K562 (cell line): Measurements from ENCODE around the gene RNASE8. TPM values are rescaled to one million over a fixed set of nuclear protein-coding genes. Genes with fewer than 3 reads are reported as not detected.

Experiments used
- CBX1 ChIP-seq: sonication (generic); IDR thresholded peaks from 2 replicates; pipeline ENCODE4 v1.6.1; 2016; ENCODE audit warnings: antibody characterized with exemption, low read depth, mild to moderate bottlenecking
- HDAC2 ChIP-seq: fragments of 450-650 bp; IDR thresholded peaks from 2 replicates; pipeline ENCODE4 v1.6.1; 2016; ENCODE audit warnings: mild to moderate bottlenecking
- HMG20B ChIP-seq: fragments of 250-450 bp; sonication (Bioruptor Pico); IDR thresholded peaks from 2 replicates; pipeline ENCODE4 v1.5.0; 2021; ENCODE audit warnings: mild to moderate bottlenecking
- JUND ChIP-seq, 2 experiments: IDR thresholded peaks; 2 replicates in 1 of 2; 3 replicates in 1 of 2; pipeline ENCODE4 v1.6.1; 2011; ENCODE audit warnings: borderline replicate concordance in 2 of 2, low read depth in 2 of 2, low read length in 2 of 2, improper control_type of control experiment in 1 of 2, missing biosample characterization in 1 of 2, missing genetic modification characterization in 1 of 2, missing genetic modification reagents in 1 of 2
- KDM4B ChIP-seq, 2 experiments: fragments of 450-650 bp in 1 of 2; sonication (generic) in 1 of 2; IDR thresholded peaks; 2 replicates each; pipeline ENCODE4 v1.6.1; 2016 to 2017; ENCODE audit warnings: borderline replicate concordance in 2 of 2, antibody characterized with exemption in 1 of 2, low read depth in 1 of 2, mild to moderate bottlenecking in 1 of 2
- KLF13 ChIP-seq: fragments of 450-650 bp; IDR thresholded peaks from 2 replicates; pipeline ENCODE4 v1.6.1; 2016; ENCODE audit warnings: missing genetic modification characterization, low read depth, mild to moderate bottlenecking, missing compliant biosample characterization, moderate library complexity, borderline replicate concordance
- LARP7 ChIP-seq: fragments of 450-650 bp; IDR thresholded peaks from 2 replicates; pipeline ENCODE4 v1.6.1; 2016
- MCM3 ChIP-seq: fragments of 450-650 bp; IDR thresholded peaks from 2 replicates; pipeline ENCODE4 v1.6.1; 2016
- POLR3A ChIP-seq: IDR thresholded peaks from 2 replicates; pipeline ENCODE4 v1.6.1; 2011; ENCODE audit warnings: borderline replicate concordance, mild to moderate bottlenecking, moderate library complexity; ENCODE audit not compliant: insufficient read length, insufficient read depth; ENCODE audit errors: extremely low read depth
- RAD51 ChIP-seq: fragments of 450-650 bp; IDR thresholded peaks from 2 replicates; pipeline ENCODE4 v1.7.1; 2016; ENCODE audit warnings: low read depth, mild to moderate bottlenecking, borderline replicate concordance
- SIN3A ChIP-seq, 2 experiments: fragments of 150-350 bp in 1 of 2; IDR thresholded peaks; 2 replicates each; pipeline ENCODE4 v1.6.1; 2011 to 2016; ENCODE audit warnings: borderline replicate concordance in 2 of 2, low read depth in 2 of 2, low read length in 2 of 2, mild to moderate bottlenecking in 2 of 2, moderate library complexity in 2 of 2; ENCODE audit not compliant: control insufficient read depth in 1 of 2
- TGIF2 ChIP-seq: sonication (generic); formaldehyde crosslinking; IDR thresholded peaks from 2 replicates; pipeline ENCODE4 v1.8.1; 2022; ENCODE audit warnings: mild to moderate bottlenecking, missing genetic modification reagents, moderate library complexity
- ZBTB33 ChIP-seq: sonication (generic); formaldehyde crosslinking; IDR thresholded peaks from 2 replicates; pipeline ENCODE4 v1.8.1; 2023; ENCODE audit warnings: mild to moderate bottlenecking, missing genetic modification reagents
- ZNF3 ChIP-seq: fragments of 250-450 bp; sonication (Bioruptor Pico); IDR thresholded peaks from 2 replicates; pipeline ENCODE4 v1.5.0; 2021; ENCODE audit warnings: mild to moderate bottlenecking, moderate library complexity
- ZNF583 ChIP-seq: fragments of 250-450 bp; sonication (Bioruptor Pico); IDR thresholded peaks from 2 replicates; pipeline ENCODE4 v1.4.0; 2020
- polyA plus RNA-seq, 8 experiments: library from polyadenylated mRNA; depleted of rRNA in 4 of 8; stranded (reverse) in 5 of 8; unstranded in 3 of 8; fragments of >200 nt; fragmentation: Nextera tagmentation in 2 of 8; fragmentation: Illumina TruSeq in 1 of 8; extraction: Ambion mirVana in 2 of 8; extraction: Trizol in 1 of 8; gene quantifications; 2 replicates each; pipeline versions ENCODE4 v1.2.1 to v1.2.3, GENCODE V29; 2011 to 2014; ENCODE audit warnings: inconsistent platforms in 1 of 8, missing spikeins in 1 of 8
- total RNA-seq, 7 experiments: library from RNA; depleted of rRNA in 6 of 7; stranded (reverse); fragments of >200 nt in 6 of 7; fragmentation: Illumina TruSeq in 2 of 7; extraction: Trizol in 2 of 7; gene quantifications; 2 replicates each; pipeline versions ENCODE4 v1.2.1 to v1.2.3, GENCODE V29; 2011 to 2021; ENCODE audit warnings: low replicate concordance in 1 of 7
- TF ChIP-seq, protein P1 (sequence below): fragments of 450-650 bp; IDR thresholded peaks from 2 replicates; pipeline ENCODE4 v1.6.1; 2017; ENCODE audit warnings: mild to moderate bottlenecking, moderate library complexity
- TF ChIP-seq, protein P2 (sequence below), 2 experiments: fragments of 450-650 bp; IDR thresholded peaks; 2 replicates each; pipeline ENCODE4 v1.6.1; 2016
- TF ChIP-seq, protein P3 (sequence below): fragments of 250-450 bp; sonication (Bioruptor Pico); IDR thresholded peaks from 2 replicates; pipeline ENCODE4 v1.5.0; 2020; ENCODE audit warnings: mild to moderate bottlenecking, borderline replicate concordance

Gene RNASE8
- total and polyA plus RNA-seq, 9 of the 15 experiments (the other 6 are each of a cell fraction or from before 2014, with no cell fraction given): not detected

GRCh38 chr14:21103710-21104447 lies 46.3 kb downstream of the RNASE8 start (continued):
- TF ChIP-seq HMG20B (CRISPR knock-in tag): no peak
- no peak for TF ChIP-seq RAD51
- TF ChIP-seq JUND (IDR thresholded peaks at IDR 0.05; ENCODE audit: borderline replicate concordance, low read depth, low read length): peak; percentile 90
- peak; percentile 85; the same call in 1 of the 3 replicates for TF ChIP-seq JUND (tag; IDR thresholded peaks at IDR 0.05; ENCODE audit: borderline replicate concordance, low read depth, low read length)
- TF ChIP-seq KDM4B (IDR thresholded peaks at IDR 0.05; ENCODE audit: borderline replicate concordance in 2 of 2, low read depth in 1 of 2): no peak; a peak in 1 of 4 replicates
- peak; percentile 39; the same call in 1 of the 2 replicates for TF ChIP-seq HDAC2
- TF ChIP-seq, protein P1, sequence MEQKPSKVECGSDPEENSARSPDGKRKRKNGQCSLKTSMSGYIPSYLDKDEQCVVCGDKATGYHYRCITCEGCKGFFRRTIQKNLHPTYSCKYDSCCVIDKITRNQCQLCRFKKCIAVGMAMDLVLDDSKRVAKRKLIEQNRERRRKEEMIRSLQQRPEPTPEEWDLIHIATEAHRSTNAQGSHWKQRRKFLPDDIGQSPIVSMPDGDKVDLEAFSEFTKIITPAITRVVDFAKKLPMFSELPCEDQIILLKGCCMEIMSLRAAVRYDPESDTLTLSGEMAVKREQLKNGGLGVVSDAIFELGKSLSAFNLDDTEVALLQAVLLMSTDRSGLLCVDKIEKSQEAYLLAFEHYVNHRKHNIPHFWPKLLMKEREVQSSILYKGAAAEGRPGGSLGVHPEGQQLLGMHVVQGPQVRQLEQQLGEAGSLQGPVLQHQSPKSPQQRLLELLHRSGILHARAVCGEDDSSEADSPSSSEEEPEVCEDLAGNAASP: no peak
- TF ChIP-seq ZBTB33 (CRISPR knock-in tag): peak; percentile 8; the same call in 1 of the 2 replicates
- no peak for TF ChIP-seq POLR3A
- no peak for TF ChIP-seq MCM3
- no peak for TF ChIP-seq SIN3A (IDR thresholded peaks at IDR 0.05; ENCODE audit: borderline replicate concordance in 2 of 2, control insufficient read depth in 1 of 2, low read depth in 2 of 2, low read length in 2 of 2)
- TF ChIP-seq ZNF3 (CRISPR knock-in tag): no peak
- no peak for TF ChIP-seq ZNF583
- TF ChIP-seq KLF13 (tag): no peak
- peak; percentile 74; the same call in 1 of the 2 replicates for TF ChIP-seq CBX1
- TF ChIP-seq, protein P2, sequence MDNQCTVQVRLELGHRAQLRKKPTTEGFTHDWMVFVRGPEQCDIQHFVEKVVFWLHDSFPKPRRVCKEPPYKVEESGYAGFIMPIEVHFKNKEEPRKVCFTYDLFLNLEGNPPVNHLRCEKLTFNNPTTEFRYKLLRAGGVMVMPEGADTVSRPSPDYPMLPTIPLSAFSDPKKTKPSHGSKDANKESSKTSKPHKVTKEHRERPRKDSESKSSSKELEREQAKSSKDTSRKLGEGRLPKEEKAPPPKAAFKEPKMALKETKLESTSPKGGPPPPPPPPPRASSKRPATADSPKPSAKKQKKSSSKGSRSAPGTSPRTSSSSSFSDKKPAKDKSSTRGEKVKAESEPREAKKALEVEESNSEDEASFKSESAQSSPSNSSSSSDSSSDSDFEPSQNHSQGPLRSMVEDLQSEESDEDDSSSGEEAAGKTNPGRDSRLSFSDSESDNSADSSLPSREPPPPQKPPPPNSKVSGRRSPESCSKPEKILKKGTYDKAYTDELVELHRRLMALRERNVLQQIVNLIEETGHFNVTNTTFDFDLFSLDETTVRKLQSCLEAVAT (IDR thresholded peaks at IDR 0.05): peak in 1 of 2 experiments; percentile 86; a peak in 2 of 4 replicates
- TF ChIP-seq LARP7: no peak
- TF ChIP-seq TGIF2: no peak
- TF ChIP-seq, protein P3, sequence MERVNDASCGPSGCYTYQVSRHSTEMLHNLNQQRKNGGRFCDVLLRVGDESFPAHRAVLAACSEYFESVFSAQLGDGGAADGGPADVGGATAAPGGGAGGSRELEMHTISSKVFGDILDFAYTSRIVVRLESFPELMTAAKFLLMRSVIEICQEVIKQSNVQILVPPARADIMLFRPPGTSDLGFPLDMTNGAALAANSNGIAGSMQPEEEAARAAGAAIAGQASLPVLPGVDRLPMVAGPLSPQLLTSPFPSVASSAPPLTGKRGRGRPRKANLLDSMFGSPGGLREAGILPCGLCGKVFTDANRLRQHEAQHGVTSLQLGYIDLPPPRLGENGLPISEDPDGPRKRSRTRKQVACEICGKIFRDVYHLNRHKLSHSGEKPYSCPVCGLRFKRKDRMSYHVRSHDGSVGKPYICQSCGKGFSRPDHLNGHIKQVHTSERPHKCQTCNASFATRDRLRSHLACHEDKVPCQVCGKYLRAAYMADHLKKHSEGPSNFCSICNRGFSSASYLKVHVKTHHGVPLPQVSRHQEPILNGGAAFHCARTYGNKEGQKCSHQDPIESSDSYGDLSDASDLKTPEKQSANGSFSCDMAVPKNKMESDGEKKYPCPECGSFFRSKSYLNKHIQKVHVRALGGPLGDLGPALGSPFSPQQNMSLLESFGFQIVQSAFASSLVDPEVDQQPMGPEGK (CRISPR knock-in tag): no peak
